ENCODE measurements around the gene AKAP8L. TPM values are rescaled to one million over a fixed set of nuclear protein-coding genes. Genes with fewer than 3 reads are reported as not detected.
A peak's percentile ranks its signal among the peaks of the same experiment; 100 is the strongest.

Gene AKAP8L
- total RNA-seq, 4 donors from 2014 or later, result 33.9 to 90.2 (median 63.4) TPM

- TF ChIP-seq CTCF (IDR thresholded peaks at IDR 0.05) (no peak), POLR2A (IDR thresholded peaks at IDR 0.05) (peak in 2 of 4 donors; percentile 38 to 70)
These were observed 33.6 kb upstream of the AKAP8L start for GRCh38 chr19:15452111-15453047.

GRCh38 chr19:15450528-15450890 is 31.7 kb upstream of the AKAP8L start:
- H3K27ac ChIP-seq, result peak overlapping the region in 3 of 4 donors; percentile 40 to 94 (median 91)
- H3K27me3 ChIP-seq, result peaks cover 0 to 26% (median 0%) of the 10 kb centered on the region in 4 donors
- no peaks in the 10 kb centered on the region for H3K36me3 ChIP-seq
- intact Hi-C loops (cut with DNase I), result loop anchor here (10.0 kb wide), 1 partner anchor 104 kb away; no protein-coding TSS in a partner anchor
- TF ChIP-seq POLR2A (IDR thresholded peaks at IDR 0.05) (no peak), CTCF (IDR thresholded peaks at IDR 0.05) (no peak)
- no peak overlapping the region for H3K4me3 ChIP-seq
- H3K9me3 ChIP-seq, result no peaks in the 10 kb centered on the region
- WGBS, 2 donors, result 86 to 97% methylated on average over 1 of the region's 1 CpG
- no peak for DNase-seq
- peaks cover 14 to 30% (median 22%) of the 10 kb centered on the region in 3 donors for H3K4me1 ChIP-seq

More at GRCh38 chr19:15452111-15453047, 33.6 kb upstream of the AKAP8L start:
- Histone ChIP-seq H3K27me3 (peaks cover 0 to 45% (median 3%) of the 10 kb centered on the region in 4 donors), H3K4me1 (peaks cover 20 to 45% (median 30%) of the 10 kb centered on the region in 3 donors), H3K9me3 (no peaks in the 10 kb centered on the region), H3K27ac (peak overlapping the region; percentile 2 to 77 (median 56)), H3K36me3 (no peaks in the 10 kb centered on the region), H3K4me3 (peak overlapping the region; percentile 8 to 69 (median 47))
- intact Hi-C loops (cut with DNase I), result loop anchor here (10.0 kb wide), 1 partner anchor 102 kb away; no protein-coding TSS in a partner anchor
- 8 to 27% methylated on average over 8 to 18 of the region's 37 CpGs for WGBS, 2 donors
- DNase-seq, result no peak

- 43% methylated on average over 4 of the region's 77 CpGs; no CpG with 5 or more reads in 1 of the 2 donors for WGBS, 2 donors
- no peak for DNase-seq
- H3K36me3 ChIP-seq, result no peaks in the 10 kb centered on the region
- peak within 1 kb of the TSS; percentile 43 to 88 (median 70) for H3K4me3 ChIP-seq
- H3K27me3 ChIP-seq, result peaks cover 0 to 20% (median 0%) of the 10 kb centered on the region in 4 donors
- H3K27ac ChIP-seq, result peak within 1 kb of the TSS; percentile 76 to 94 (median 86)
- TF ChIP-seq POLR2A (IDR thresholded peaks at IDR 0.05) (no peak), CTCF (IDR thresholded peaks at IDR 0.05) (no peak)
- H3K4me1 ChIP-seq, result peaks cover 14 to 30% (median 22%) of the 10 kb centered on the region in 3 donors
- H3K9me3 ChIP-seq, result no peaks in the 10 kb centered on the region
- intact Hi-C loops (cut with DNase I), result loop anchor here (10.0 kb wide), 1 partner anchor 105 kb away; no protein-coding TSS in a partner anchor
These were observed 31.1 kb upstream of the AKAP8L start, which contains the start of gene WIZ for GRCh38 chr19:15449620-15450527. WIZ (minus strand) TSS chr19:15449956; CDS start chr19:15448307, 1,649 bp downstream.

- intact Hi-C loops (cut with DNase I), result no loop called here
- no peaks in the 10 kb centered on the region for H3K36me3 ChIP-seq
- H3K4me1 ChIP-seq, result peaks cover 14 to 30% (median 22%) of the 10 kb centered on the region in 3 donors
- peak overlapping the region; percentile 76 to 94 (median 86) for H3K27ac ChIP-seq
- peaks cover 0 to 11% (median 0%) of the 10 kb centered on the region in 4 donors for H3K27me3 ChIP-seq
- 11 to 23% methylated on average over 3 to 7 of the region's 43 CpGs for WGBS, 2 donors
- DNase-seq, result no peak
- peak overlapping the region; percentile 43 to 88 (median 70) for H3K4me3 ChIP-seq
- H3K9me3 ChIP-seq, result no peaks in the 10 kb centered on the region
- TF ChIP-seq CTCF (IDR thresholded peaks at IDR 0.05) (no peak), POLR2A (IDR thresholded peaks at IDR 0.05) (no peak)
These were observed 30.2 kb upstream of the AKAP8L start for GRCh38 chr19:15448778-15449619.

Data from esophagus squamous epithelium (tissue), 5 donors.